GM23248 (cell line): Measurements from ENCODE around the gene PHF21B. TPM values are rescaled to one million over a fixed set of nuclear protein-coding genes. Genes with fewer than 3 reads are reported as not detected.
A peak's percentile ranks its signal among the peaks of the same experiment; 100 is the strongest.
"Not testable (repeated sequence)": the region's sequence is repeated elsewhere in the genome, so short reads cannot be mapped to it uniquely, and the experiment has no call there.

ENCODE experiments used
- DNase-seq: peaks from one replicate; pipeline ENCODE4 v3.0.0-alpha.2; 2015
- H2AFZ ChIP-seq: fragments of 200-600 bp; sonication (generic); 2 replicates; pipeline ENCODE4 v1.6.1; 2016; ENCODE audit warnings: antibody characterized with exemption
- H3F3A ChIP-seq: fragments of 200-600 bp; sonication (generic); 2 replicates; pipeline ENCODE4 v1.6.1; 2016; ENCODE audit warnings: mild to moderate bottlenecking, antibody characterized with exemption, mixed run types; ENCODE audit not compliant: insufficient read depth
- H3K27ac ChIP-seq: fragments of 200-600 bp; sonication (generic); 2 replicates; pipeline ENCODE4 v1.5.1; 2016; ENCODE audit warnings: mild to moderate bottlenecking
- H3K27me3 ChIP-seq: fragments of 200-600 bp; sonication (generic); replicated peaks from 2 replicates; pipeline ENCODE4 v1.6.1; 2016; ENCODE audit warnings: mild to moderate bottlenecking; ENCODE audit not compliant: insufficient read depth
- H3K36me3 ChIP-seq: fragments of 200-600 bp; sonication (generic); 2 replicates; pipeline ENCODE4 v1.6.1; 2016; ENCODE audit warnings: low read depth, mild to moderate bottlenecking
- H3K4me1 ChIP-seq: fragments of 200-600 bp; sonication (generic); 2 replicates; pipeline ENCODE4 v1.6.1; 2016; ENCODE audit warnings: mild to moderate bottlenecking; ENCODE audit not compliant: insufficient read depth
- H3K4me2 ChIP-seq: fragments of 200-600 bp; sonication (generic); one replicate; pipeline ENCODE4 v1.6.1; 2016; ENCODE audit warnings: mild to moderate bottlenecking; ENCODE audit not compliant: unreplicated experiment
- H3K4me3 ChIP-seq: fragments of 200-600 bp; sonication (generic); 2 replicates; pipeline ENCODE4 v1.5.1; 2016; ENCODE audit warnings: mild to moderate bottlenecking
- H3K79me2 ChIP-seq: fragments of 200-600 bp; sonication (generic); 2 replicates; pipeline ENCODE4 v1.6.1; 2016; ENCODE audit warnings: mild to moderate bottlenecking; ENCODE audit not compliant: insufficient read depth
- H3K9ac ChIP-seq: fragments of 200-600 bp; sonication (generic); 2 replicates; pipeline ENCODE4 v1.6.1; 2016; ENCODE audit warnings: mild to moderate bottlenecking
- H3K9me2 ChIP-seq: fragments of 200-600 bp; sonication (generic); 2 replicates; pipeline ENCODE4 v1.6.1; 2016; ENCODE audit warnings: mixed run types, mild to moderate bottlenecking, moderate library complexity; ENCODE audit not compliant: insufficient read depth
- H3K9me3 ChIP-seq: fragments of 200-600 bp; sonication (generic); one replicate; pipeline ENCODE4 v1.6.1; 2017; ENCODE audit warnings: low read depth
- H4K20me1 ChIP-seq: fragments of 200-600 bp; sonication (generic); 2 replicates; pipeline ENCODE4 v1.6.0; 2016; ENCODE audit not compliant: insufficient read depth
- EZH2 ChIP-seq: fragments of 200-600 bp; sonication (generic); IDR thresholded peaks from 2 replicates; pipeline ENCODE4 v1.6.1; 2018; ENCODE audit warnings: antibody characterized with exemption, mild to moderate bottlenecking; ENCODE audit not compliant: insufficient read depth, poor library complexity, severe bottlenecking
- EZH2phosphoT487 ChIP-seq: fragments of 200-600 bp; sonication (generic); IDR thresholded peaks from 2 replicates; pipeline ENCODE4 v1.6.1; 2018; ENCODE audit warnings: antibody characterized with exemption, moderate library complexity, mild to moderate bottlenecking, low read depth; ENCODE audit not compliant: insufficient read depth
- WGBS, 2 experiments: methylation state at CpG; one replicate each; pipeline ENCODE4 v1.1.6; 2015 to 2017; ENCODE audit warnings: low lambda C conversion rate in 2 of 2, low coverage in 1 of 2; ENCODE audit errors: missing lambda C conversion rate in 2 of 2; 5-methylcytosine and 5-hydroxymethylcytosine counted together
- in situ Hi-C: fragments of 300-500 bp; cut with MboI; formaldehyde crosslinking; loops from 2 replicates; pipeline ENCODE4 v1.15.0; 2020
- polyA plus RNA-seq: library from polyadenylated mRNA; unstranded; fragments of >200 nt; fragmentation: Nextera tagmentation; extraction: Ambion mirVana; gene quantifications from 2 replicates; pipeline ENCODE4 v1.2.1, GENCODE V29; 2016
- total RNA-seq: library from RNA; depleted of rRNA; stranded (reverse); fragments of >200 nt; shearing (Covaris generic); gene quantifications from 2 replicates; pipeline ENCODE4 v1.2.3, GENCODE V29; 2014

Gene PHF21B
- total and polyA plus RNA-seq, 2 experiments from 2014 or later, result not detected

GRCh38 chr22:44962741-44963454 lies 46.9 kb downstream of the PHF21B start:
- DNase-seq, result no peak
- H3K79me2 ChIP-seq, result no peaks in the 10 kb centered on the region
- H2AFZ ChIP-seq, result no peak overlapping the region
- no peak overlapping the region for H3K4me3 ChIP-seq
- H3K9me2 ChIP-seq, result no peaks in the 10 kb centered on the region
- in situ Hi-C loops, result no loop called here
- H3F3A ChIP-seq, result no peaks in the 10 kb centered on the region
- no peaks in the 10 kb centered on the region for H3K4me1 ChIP-seq
- no peaks in the 10 kb centered on the region for H4K20me1 ChIP-seq
- H3K9ac ChIP-seq, result no peak overlapping the region
- no peaks in the 10 kb centered on the region for H3K36me3 ChIP-seq
- no peak for TF ChIP-seq EZH2phosphoT487
- TF ChIP-seq EZH2, result no peak
- no peaks in the 10 kb centered on the region for H3K9me3 ChIP-seq
- H3K27ac ChIP-seq, result no peak overlapping the region
- H3K27me3 ChIP-seq, result peaks cover 26% of the 10 kb centered on the region; the same call in 1 of the 2 replicates
- H3K4me2 ChIP-seq, result no peak overlapping the region
- 71 to 74% methylated on average over 16 to 18 of the region's 18 CpGs for WGBS, 2 experiments

GRCh38 chr22:44961682-44962081 lies 48.1 kb downstream of the PHF21B start:
- H3K9ac ChIP-seq, in situ Hi-C loops, H3K4me3 ChIP-seq, H3K9me3 ChIP-seq, H3K4me2 ChIP-seq, H3K4me1 ChIP-seq, H4K20me1 ChIP-seq, DNase-seq, H3K27ac ChIP-seq, H2AFZ ChIP-seq, H3K9me2 ChIP-seq, H3F3A ChIP-seq, H3K79me2 ChIP-seq, H3K36me3 ChIP-seq: not testable (repeated sequence)
- 69 to 77% methylated on average over 7 of the region's 7 CpGs for WGBS, 2 experiments
- H3K27me3 ChIP-seq, result peaks cover 21% of the 10 kb centered on the region; the same call in 1 of the 2 replicates

GRCh38 chr22:44956840-44957767 lies 52.7 kb downstream of the PHF21B start:
- TF ChIP-seq EZH2, result no peak
- no peak for TF ChIP-seq EZH2phosphoT487
- Histone ChIP-seq H2AFZ (no peak overlapping the region), H3K9me2 (no peaks in the 10 kb centered on the region), H3K4me2 (no peak overlapping the region), H3K27ac (no peak overlapping the region), H3K36me3 (no peaks in the 10 kb centered on the region), H3K4me3 (no peak overlapping the region), H3F3A (no peaks in the 10 kb centered on the region), H3K27me3 (peaks cover 61% of the 10 kb centered on the region), H4K20me1 (no peaks in the 10 kb centered on the region), H3K4me1 (no peaks in the 10 kb centered on the region), H3K79me2 (no peaks in the 10 kb centered on the region), H3K9ac (no peak overlapping the region), H3K9me3 (no peaks in the 10 kb centered on the region)
- WGBS, 2 experiments, result 48 to 51% methylated on average over 18 of the region's 18 CpGs
- DNase-seq, result peak; percentile 22
- in situ Hi-C loops, result no loop called here

GRCh38 chr22:44955102-44955501 lies 54.7 kb downstream of the PHF21B start:
- H3K27me3 ChIP-seq, result peaks cover 55% of the 10 kb centered on the region

More at GRCh38 chr22:44955102-44955501, 54.7 kb downstream of the PHF21B start:
- no peak overlapping the region for H3K4me3 ChIP-seq
- H3K9me2 ChIP-seq, result no peaks in the 10 kb centered on the region
- no peak overlapping the region for H3K9ac ChIP-seq
- no peaks in the 10 kb centered on the region for H3K4me1 ChIP-seq
- no peaks in the 10 kb centered on the region for H4K20me1 ChIP-seq
- no peaks in the 10 kb centered on the region for H3K36me3 ChIP-seq
- H3K79me2 ChIP-seq, result no peaks in the 10 kb centered on the region
- no peaks in the 10 kb centered on the region for H3K9me3 ChIP-seq
- H2AFZ ChIP-seq, result no peak overlapping the region
- H3K27ac ChIP-seq, result no peak overlapping the region
- 54 to 64% methylated on average over 8 of the region's 8 CpGs for whole genome bisulfite sequencing, 2 experiments
- H3F3A ChIP-seq, result no peaks in the 10 kb centered on the region
- in situ Hi-C loops, result no loop called here
- TF ChIP-seq EZH2, result no peak
- no peak for TF ChIP-seq EZH2phosphoT487
- H3K4me2 ChIP-seq, result no peak overlapping the region
- DNase-seq, result no peak
